ENCODE results near the gene CYP24A1. TPM values are rescaled to one million over a fixed set of nuclear protein-coding genes. Genes with fewer than 3 reads are reported as not detected.
"Not testable (repeated sequence)": the region's sequence is repeated elsewhere in the genome, so short reads cannot be mapped to it uniquely, and the experiment has no call there.

Gene CYP24A1
- polyA plus RNA-seq, 1 donor from 2014 or later: not detected

GRCh38 chr20:54131675-54132611 is 41.8 kb downstream of the CYP24A1 start:
- peaks cover 0 to 7% (median 4%) of the 10 kb centered on the region in 3 donors for H3K9me3 Mint-ChIP-seq
- H3K27ac Mint-ChIP-seq: peak overlapping the region in 1 of 3 donors; percentile 68
- H3K36me3 Mint-ChIP-seq: no peaks in the 10 kb centered on the region
- H3K4me1 Mint-ChIP-seq: peaks cover 8 to 9% (median 8%) of the 10 kb centered on the region in 3 donors
- H3K27me3 Mint-ChIP-seq: peaks cover 2% of the 10 kb centered on the region
- no peak overlapping the region for H3K4me3 Mint-ChIP-seq

- not testable (repeated sequence) for H3K9me3 Mint-ChIP-seq, H3K4me3 Mint-ChIP-seq, H3K27ac Mint-ChIP-seq, H3K27me3 Mint-ChIP-seq, H3K4me1 Mint-ChIP-seq, H3K36me3 Mint-ChIP-seq
Measured at GRCh38 chr20:54131125-54131524, 42.7 kb downstream of the CYP24A1 start.

- Mint-ChIP-seq H3K36me3 (no peaks in the 10 kb centered on the region), H3K4me1 (peaks cover 8 to 9% (median 8%) of the 10 kb centered on the region in 3 donors), H3K4me3 (no peak overlapping the region), H3K9me3 (peaks cover 0 to 7% (median 4%) of the 10 kb centered on the region in 3 donors), H3K27ac (no peak overlapping the region), H3K27me3 (peaks cover 2% of the 10 kb centered on the region)
Measured at GRCh38 chr20:54129350-54129749, 44.4 kb downstream of the CYP24A1 start.

- Mint-ChIP-seq H3K9me3 (peaks cover 0 to 7% (median 4%) of the 10 kb centered on the region in 3 donors), H3K4me3 (no peak overlapping the region), H3K27me3 (peaks cover 2% of the 10 kb centered on the region), H3K4me1 (peaks cover 8 to 9% (median 8%) of the 10 kb centered on the region in 3 donors), H3K27ac (peak overlapping the region in 1 of 3 donors; percentile 1), H3K36me3 (no peaks in the 10 kb centered on the region)
Measured at GRCh38 chr20:54127855-54128574, 45.8 kb downstream of the CYP24A1 start.

GRCh38 chr20:54126806-54127655 is 46.8 kb downstream of the CYP24A1 start:
- Mint-ChIP-seq H3K9me3 (peaks cover 0 to 7% (median 4%) of the 10 kb centered on the region in 3 donors), H3K4me3 (no peak overlapping the region), H3K36me3 (no peaks in the 10 kb centered on the region), H3K27ac (no peak overlapping the region), H3K4me1 (peaks cover 3 to 8% (median 4%) of the 10 kb centered on the region in 3 donors), H3K27me3 (peaks cover 2% of the 10 kb centered on the region)

GRCh38 chr20:54126328-54126727 is 47.5 kb downstream of the CYP24A1 start:
- not testable (repeated sequence) for H3K9me3 Mint-ChIP-seq, H3K4me3 Mint-ChIP-seq, H3K27me3 Mint-ChIP-seq, H3K27ac Mint-ChIP-seq, H3K4me1 Mint-ChIP-seq, H3K36me3 Mint-ChIP-seq

- Mint-ChIP-seq H3K9me3 (peaks cover 0 to 2% (median 0%) of the 10 kb centered on the region in 3 donors), H3K4me3 (no peak overlapping the region), H3K36me3 (peaks cover 2% of the 10 kb centered on the region), H3K27me3 (no peaks in the 10 kb centered on the region), H3K4me1 (peaks cover 4 to 6% (median 5%) of the 10 kb centered on the region in 3 donors), H3K27ac (no peak overlapping the region)
Measured at GRCh38 chr20:54123587-54124180, 50.1 kb downstream of the CYP24A1 start.

- Mint-ChIP-seq H3K9me3 (no peaks in the 10 kb centered on the region), H3K4me1 (peaks cover 4 to 6% (median 5%) of the 10 kb centered on the region in 3 donors), H3K4me3 (no peak overlapping the region), H3K36me3 (peaks cover 2% of the 10 kb centered on the region), H3K27ac (no peak overlapping the region), H3K27me3 (no peaks in the 10 kb centered on the region)
Measured at GRCh38 chr20:54122681-54123586, 50.9 kb downstream of the CYP24A1 start.

- peaks cover 2% of the 10 kb centered on the region for H3K36me3 Mint-ChIP-seq
- no peak overlapping the region for H3K4me3 Mint-ChIP-seq
- H3K4me1 Mint-ChIP-seq: peaks cover 3 to 6% (median 4%) of the 10 kb centered on the region in 3 donors
- no peak overlapping the region for H3K27ac Mint-ChIP-seq
- no peaks in the 10 kb centered on the region for H3K27me3 Mint-ChIP-seq
- no peaks in the 10 kb centered on the region for H3K9me3 Mint-ChIP-seq
Measured at GRCh38 chr20:54122189-54122588, 51.6 kb downstream of the CYP24A1 start.

GRCh38 chr20:54119744-54120143 is 54.0 kb downstream of the CYP24A1 start:
- Mint-ChIP-seq H3K4me3 (no peak overlapping the region), H3K36me3 (peaks cover 2% of the 10 kb centered on the region), H3K27ac (no peak overlapping the region), H3K4me1 (peaks cover 3 to 6% (median 4%) of the 10 kb centered on the region in 3 donors), H3K9me3 (no peaks in the 10 kb centered on the region), H3K27me3 (peaks cover 1% of the 10 kb centered on the region)

GRCh38 chr20:54118220-54119001 is 55.4 kb downstream of the CYP24A1 start:
- Mint-ChIP-seq H3K4me3 (no peak overlapping the region), H3K27me3 (peaks cover 4% of the 10 kb centered on the region), H3K27ac (no peak overlapping the region), H3K36me3 (peaks cover 4% of the 10 kb centered on the region), H3K9me3 (no peaks in the 10 kb centered on the region), H3K4me1 (peaks cover 3 to 6% (median 4%) of the 10 kb centered on the region in 3 donors)

- peaks cover 4% of the 10 kb centered on the region for H3K36me3 Mint-ChIP-seq
- H3K27me3 Mint-ChIP-seq: peaks cover 7% of the 10 kb centered on the region
- H3K4me1 Mint-ChIP-seq: peaks cover 0 to 1% (median 0%) of the 10 kb centered on the region in 3 donors
- no peak overlapping the region for H3K4me3 Mint-ChIP-seq
- H3K27ac Mint-ChIP-seq: no peak overlapping the region
- H3K9me3 Mint-ChIP-seq: no peaks in the 10 kb centered on the region
Measured at GRCh38 chr20:54116550-54117235, 57.1 kb downstream of the CYP24A1 start.

All from IgD-negative memory B cell (primary cell).